K562 (cell line): ENCODE measurements around the gene HMGB1. TPM values are rescaled to one million over a fixed set of nuclear protein-coding genes. Genes with fewer than 3 reads are reported as not detected.

Source experiments
- ATAC-seq: fragments of 200-7000 bp; cut with Tn5 transposase; 3 replicates; pipeline ENCODE4 v1.9.1; 2020; ENCODE audit warnings: moderate library complexity
- BruUV-seq: library from RNA; stranded (reverse); fragments of 400-500 nt; replicated peaks from 2 replicates; lab custom pipeline; 2021; lab: Mats Ljungman, UMichigan
- CTCF ChIA-PET: fragments of 300-600 bp; formaldehyde crosslinking; extraction: SDS; loops from one replicate; lab custom pipeline; 2021; ENCODE audit warnings: low intra/inter-chr PET ratio; lab: Yijun Ruan, JAX
- POLR2A ChIA-PET: fragments of 300-600, 350-650 bp; sonication (Branson Sonifier 250); formaldehyde crosslinking; extraction: SDS; loops from one replicate; lab custom pipeline; 2021; ENCODE audit warnings: antibody characterized with exemption, inconsistent platforms; lab: Yijun Ruan, JAX
- DNase-seq, 4 experiments: peaks; one replicate each; pipeline versions ENCODE4 v3.0.0 to v3.0.0-alpha.2; 2011 to 2018; ENCODE audit warnings: low spot score in 3 of 4, mixed read lengths in 3 of 4; ENCODE audit errors: extremely low read depth in 1 of 4
- FAIRE-seq: peaks from 2 replicates; lab custom pipeline; 2011; peaks lifted over from hg19 to GRCh38; lab: Jason Lieb, UNC
- H2AFZ ChIP-seq: 2 replicates; pipeline ENCODE4 v1.6.0; 2011; ENCODE audit warnings: low read depth, low read length, control low read depth, inconsistent platforms
- H3K27ac ChIP-seq: fragments of 200-600 bp; 3 replicates; pipeline ENCODE4 v1.8.0; 2011; ENCODE audit warnings: low read depth, mild to moderate bottlenecking, control low read depth, inconsistent platforms, low read length, moderate library complexity, mixed read lengths; ENCODE audit errors: extremely low read depth
- H3K27me3 ChIP-seq, 2 experiments: fragments of 300-600 bp in 1 of 2; 2 replicates in 1 of 2; 3 replicates in 1 of 2; pipeline versions ENCODE4 v1.6.0 to v1.8.0; 2011; ENCODE audit warnings: inconsistent platforms in 2 of 2, low read length in 2 of 2, mild to moderate bottlenecking in 1 of 2, mixed read lengths in 1 of 2, moderate library complexity in 1 of 2; ENCODE audit not compliant: control insufficient read depth in 2 of 2, insufficient read depth in 2 of 2
- H3K36me3 ChIP-seq: fragments of 300-600 bp; 3 replicates; pipeline ENCODE4 v1.8.0; 2011; ENCODE audit warnings: mild to moderate bottlenecking, low read length, inconsistent platforms; ENCODE audit not compliant: control insufficient read depth, insufficient read depth
- H3K4me1 ChIP-seq, 2 experiments: fragments of 200-600 bp in 1 of 2; replicated peaks in 1 of 2; 2 replicates in 1 of 2; 3 replicates in 1 of 2; pipeline versions ENCODE4 v1.5.1 to v1.8.0; 2011; ENCODE audit warnings: inconsistent platforms in 2 of 2, low read length in 2 of 2, mild to moderate bottlenecking in 1 of 2, mixed read lengths in 1 of 2, moderate library complexity in 1 of 2; ENCODE audit not compliant: control insufficient read depth in 2 of 2, insufficient read depth in 2 of 2
- H3K4me2 ChIP-seq: 2 replicates; pipeline ENCODE4 v1.6.1; 2011; ENCODE audit warnings: low read length, control low read depth, inconsistent platforms, mixed read lengths; ENCODE audit not compliant: insufficient read depth
- H3K4me3 ChIP-seq: fragments of 200-600 bp; sonication (generic), shearing (Covaris generic); 2 replicates; pipeline ENCODE4 v1.5.1; 2016; ENCODE audit warnings: control low read depth, inconsistent platforms
- H3K79me2 ChIP-seq: fragments of 200-600 bp; 3 replicates; pipeline ENCODE4 v1.8.0; 2011; ENCODE audit warnings: low read length, inconsistent platforms; ENCODE audit not compliant: control insufficient read depth, insufficient read depth
- H3K9ac ChIP-seq, 2 experiments: 2 replicates each; pipeline versions ENCODE4 v1.6.0 to v1.6.1; 2011; ENCODE audit warnings: low read depth in 2 of 2, low read length in 2 of 2, control low read depth in 1 of 2, inconsistent platforms in 1 of 2, mild to moderate bottlenecking in 1 of 2, mixed read lengths in 1 of 2; ENCODE audit not compliant: insufficient read depth in 1 of 2
- H3K9me1 ChIP-seq: one replicate; pipeline ENCODE4 v1.6.0; 2011; ENCODE audit warnings: inconsistent platforms, mild to moderate bottlenecking, low read length, moderate library complexity; ENCODE audit not compliant: control insufficient read depth, insufficient read depth
- H3K9me3 ChIP-seq: replicated peaks from 2 replicates; pipeline ENCODE4 v1.5.1; 2011; ENCODE audit warnings: low read depth, low read length, inconsistent platforms; ENCODE audit not compliant: control insufficient read depth, insufficient read depth
- H4K20me1 ChIP-seq: replicated peaks from 2 replicates; pipeline ENCODE4 v1.6.1; 2011; ENCODE audit warnings: low read length, inconsistent platforms, mixed read lengths; ENCODE audit not compliant: control insufficient read depth, insufficient read depth
- ATF2 ChIP-seq: sonication (generic); formaldehyde crosslinking; IDR thresholded peaks from 2 replicates; pipeline ENCODE4 v1.8.1; 2022; ENCODE audit warnings: missing genetic modification reagents
- GTF2B ChIP-seq: IDR thresholded peaks from 2 replicates; pipeline ENCODE4 v1.6.1; 2011; ENCODE audit not compliant: insufficient read length; ENCODE audit errors: extremely low read depth
- JUND ChIP-seq, 2 experiments: IDR thresholded peaks; 2 replicates in 1 of 2; 3 replicates in 1 of 2; pipeline ENCODE4 v1.6.1; 2011; ENCODE audit warnings: borderline replicate concordance in 2 of 2, low read depth in 2 of 2, low read length in 2 of 2, improper control_type of control experiment in 1 of 2, missing biosample characterization in 1 of 2, missing genetic modification characterization in 1 of 2, missing genetic modification reagents in 1 of 2
- RBFOX2 ChIP-seq: fragments of 200-400 bp; formaldehyde crosslinking; IDR thresholded peaks from 2 replicates; pipeline ENCODE4 v1.6.1; 2017; ENCODE audit warnings: low read depth, mild to moderate bottlenecking, low read length, moderate library complexity
- SAP30 ChIP-seq: fragments of 200-600 bp; sonication (generic); IDR thresholded peaks from 2 replicates; pipeline ENCODE4 v1.6.1; 2012; ENCODE audit warnings: borderline replicate concordance, low read depth, mild to moderate bottlenecking, moderate library complexity, low read length, control low read depth, inconsistent platforms; ENCODE audit not compliant: insufficient read depth, poor library complexity, severe bottlenecking
- SMAD3 ChIP-seq: fragments of 450-650 bp; formaldehyde crosslinking; conservative IDR thresholded peaks from 2 replicates; pipeline ENCODE4 v1.4.0; 2020; ENCODE audit warnings: mild to moderate bottlenecking
- SRSF3 ChIP-seq: fragments of 200-400 bp; formaldehyde crosslinking; IDR thresholded peaks from 2 replicates; pipeline ENCODE4 v1.6.1; 2016; ENCODE audit warnings: mild to moderate bottlenecking, low read length, moderate library complexity; ENCODE audit not compliant: insufficient read depth
- TAF9B ChIP-seq: fragments of 450-650 bp; IDR thresholded peaks from 2 replicates; pipeline ENCODE4 v1.6.1; 2018; ENCODE audit warnings: mild to moderate bottlenecking; ENCODE audit not compliant: partially characterized antibody
- THRAP3 ChIP-seq: fragments of 450-650 bp; IDR thresholded peaks from 2 replicates; pipeline ENCODE4 v1.6.1; 2016; ENCODE audit warnings: mild to moderate bottlenecking, inconsistent platforms, borderline replicate concordance
- ZNF23 ChIP-seq: fragments of 250-450 bp; sonication (Bioruptor Pico); IDR thresholded peaks from 2 replicates; pipeline ENCODE4 v1.4.0; 2020; ENCODE audit warnings: mild to moderate bottlenecking
- ZNF431 ChIP-seq: sonication (generic); formaldehyde crosslinking; IDR thresholded peaks from 2 replicates; pipeline ENCODE4 v1.8.0; 2022; ENCODE audit warnings: mild to moderate bottlenecking, missing genetic modification reagents
- ZNF444 ChIP-seq: fragments of 250-450 bp; sonication (Bioruptor Pico); IDR thresholded peaks from 2 replicates; pipeline ENCODE4 v1.4.0; 2020; ENCODE audit warnings: mild to moderate bottlenecking, moderate library complexity
- WGBS: fragments of 100-300 bp; shearing (Covaris generic); methylation state at CpG from one replicate; pipeline ENCODE4 v1.1.6; 2016; ENCODE audit warnings: low coverage, mixed read lengths; ENCODE audit not compliant: insufficient coverage; ENCODE audit errors: missing lambda C conversion rate; 5-methylcytosine and 5-hydroxymethylcytosine counted together
- in situ Hi-C: fragments of 300-500 bp; cut with MboI; formaldehyde crosslinking; loops from 4 replicates; pipeline ENCODE4 v1.15.0; 2018; ENCODE audit warnings: inconsistent platforms, mixed read lengths
- intact Hi-C: fragments of 100-400 bp; cut with micrococcal nuclease; formaldehyde crosslinking; loops from 2 replicates; pipeline ENCODE4 v1.14.2; 2022
- polyA plus RNA-seq, 8 experiments: library from polyadenylated mRNA; depleted of rRNA in 4 of 8; stranded (reverse) in 5 of 8; unstranded in 3 of 8; fragments of >200 nt; fragmentation: Nextera tagmentation in 2 of 8; fragmentation: Illumina TruSeq in 1 of 8; extraction: Ambion mirVana in 2 of 8; extraction: Trizol in 1 of 8; gene quantifications; 2 replicates each; pipeline versions ENCODE4 v1.2.1 to v1.2.3, GENCODE V29; 2011 to 2014; ENCODE audit warnings: inconsistent platforms in 1 of 8, missing spikeins in 1 of 8
- total RNA-seq, 7 experiments: library from RNA; depleted of rRNA in 6 of 7; stranded (reverse); fragments of >200 nt in 6 of 7; fragmentation: Illumina TruSeq in 2 of 7; extraction: Trizol in 2 of 7; gene quantifications; 2 replicates each; pipeline versions ENCODE4 v1.2.1 to v1.2.3, GENCODE V29; 2011 to 2021; ENCODE audit warnings: low replicate concordance in 1 of 7
- TF ChIP-seq, protein P1 (sequence below): sonication (generic); formaldehyde crosslinking; IDR thresholded peaks from 2 replicates; pipeline ENCODE4 v1.8.1; 2023; ENCODE audit warnings: mild to moderate bottlenecking, missing genetic modification reagents

HMGB1 gene
- total and polyA plus RNA-seq, 9 of the 15 experiments (the other 6 are each of a cell fraction or from before 2014, with no cell fraction given), result 442 to 1,896 (median 933) TPM

DNA sequence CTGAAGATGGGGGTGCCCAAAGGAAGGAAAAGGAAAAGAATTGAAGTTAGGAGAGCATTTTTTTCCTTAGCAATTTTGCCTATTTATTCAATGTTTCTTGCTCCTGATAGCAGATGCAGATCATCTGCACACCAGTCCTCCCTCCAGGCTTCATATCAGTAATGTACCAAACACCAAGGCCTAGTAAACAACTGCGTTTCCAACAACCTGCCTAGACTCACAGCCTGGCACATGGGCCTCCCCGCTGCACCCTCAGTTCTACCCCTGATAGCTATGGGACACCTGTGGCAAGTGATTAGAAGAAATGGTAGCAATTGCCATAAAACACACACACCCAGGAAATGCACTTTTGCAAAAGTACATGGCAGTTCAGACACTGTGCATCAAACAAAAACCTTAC, 30.4 kb upstream of the HMGB1 start:
- Histone ChIP-seq H3K27me3 (no peaks in the 10 kb centered on the region; a peak in 1 of 5 replicates), H2AFZ (no peak overlapping the region), H3K9me3 (no peaks in the 10 kb centered on the region), H3K4me3 (no peak overlapping the region), H3K36me3 (no peaks in the 10 kb centered on the region), H3K79me2 (no peaks in the 10 kb centered on the region), H3K27ac (no peak overlapping the region), H3K9me1 (no peaks in the 10 kb centered on the region), H4K20me1 (no peaks in the 10 kb centered on the region), H3K9ac (no peak overlapping the region), H3K4me1 (no peaks in the 10 kb centered on the region), H3K4me2 (no peak overlapping the region)
- POLR2A ChIA-PET, result no interaction called here
- WGBS, result 19% methylated on average over 2 of the region's 2 CpGs
- no TSS peak for BruUV-seq
- ATAC-seq (no peak), DNase-seq (no peak), FAIRE-seq (no peak)
- CTCF ChIA-PET, result no interaction called here
- TF ChIP-seq ZNF23 (CRISPR knock-in tag) (no peak), SRSF3 (no peak), ZNF431 (CRISPR knock-in tag) (no peak)
- intact Hi-C loops, result no loop called here
- in situ Hi-C loops, result no loop called here

GRCh38 chr13:30495746-30496145, 30.0 kb upstream of the HMGB1 start:
- no TSS peak for BruUV-seq
- no peak overlapping the region for H3K4me2 ChIP-seq
- TF ChIP-seq RBFOX2, result no peak
- no peak for TF ChIP-seq SMAD3 (CRISPR knock-in tag)
- TF ChIP-seq SAP30, result no peak
- TF ChIP-seq ATF2, result no peak
- TF ChIP-seq GTF2B, result no peak
- TF ChIP-seq TAF9B, result no peak
- no peak for TF ChIP-seq JUND (IDR thresholded peaks at IDR 0.05; ENCODE audit: borderline replicate concordance, low read depth, low read length)
- no peak for TF ChIP-seq JUND (tag; IDR thresholded peaks at IDR 0.05; ENCODE audit: borderline replicate concordance, low read depth, low read length)
- TF ChIP-seq, protein P1, sequence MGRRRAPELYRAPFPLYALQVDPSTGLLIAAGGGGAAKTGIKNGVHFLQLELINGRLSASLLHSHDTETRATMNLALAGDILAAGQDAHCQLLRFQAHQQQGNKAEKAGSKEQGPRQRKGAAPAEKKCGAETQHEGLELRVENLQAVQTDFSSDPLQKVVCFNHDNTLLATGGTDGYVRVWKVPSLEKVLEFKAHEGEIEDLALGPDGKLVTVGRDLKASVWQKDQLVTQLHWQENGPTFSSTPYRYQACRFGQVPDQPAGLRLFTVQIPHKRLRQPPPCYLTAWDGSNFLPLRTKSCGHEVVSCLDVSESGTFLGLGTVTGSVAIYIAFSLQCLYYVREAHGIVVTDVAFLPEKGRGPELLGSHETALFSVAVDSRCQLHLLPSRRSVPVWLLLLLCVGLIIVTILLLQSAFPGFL (CRISPR knock-in tag), result no peak
- TF ChIP-seq THRAP3, result no peak
- TF ChIP-seq ZNF444 (CRISPR knock-in tag), result no peak

More at GRCh38 chr13:30495746-30496145, 30.0 kb upstream of the HMGB1 start:
- Histone ChIP-seq H3K9ac (no peak overlapping the region), H3K4me1 (no peaks in the 10 kb centered on the region), H2AFZ (no peak overlapping the region), H3K27me3 (no peaks in the 10 kb centered on the region; a peak in 1 of 5 replicates), H3K79me2 (no peaks in the 10 kb centered on the region), H3K4me3 (no peak overlapping the region), H4K20me1 (no peaks in the 10 kb centered on the region), H3K36me3 (no peaks in the 10 kb centered on the region), H3K9me1 (no peaks in the 10 kb centered on the region), H3K9me3 (no peaks in the 10 kb centered on the region), H3K27ac (no peak overlapping the region)
- FAIRE-seq (no peak), DNase-seq (no peak), ATAC-seq (no peak)
- intact Hi-C loops (no loop called here), in situ Hi-C loops (no loop called here)
- WGBS, result 0% methylated on average over 1 of the region's 2 CpGs
- POLR2A ChIA-PET, result no interaction called here
- CTCF ChIA-PET, result no interaction called here
